ENCODE measurements around the gene DBH. TPM values are rescaled to one million over a fixed set of nuclear protein-coding genes. Genes with fewer than 3 reads are reported as not detected.
A peak's percentile ranks its signal among the peaks of the same experiment; 100 is the strongest.
"Not testable (repeated sequence)": the region's sequence is repeated elsewhere in the genome, so short reads cannot be mapped to it uniquely, and the experiment has no call there.

The DBH gene
- total and polyA plus RNA-seq, 2 donors from 2014 or later: 0.39 TPM; not detected in 1

DNA sequence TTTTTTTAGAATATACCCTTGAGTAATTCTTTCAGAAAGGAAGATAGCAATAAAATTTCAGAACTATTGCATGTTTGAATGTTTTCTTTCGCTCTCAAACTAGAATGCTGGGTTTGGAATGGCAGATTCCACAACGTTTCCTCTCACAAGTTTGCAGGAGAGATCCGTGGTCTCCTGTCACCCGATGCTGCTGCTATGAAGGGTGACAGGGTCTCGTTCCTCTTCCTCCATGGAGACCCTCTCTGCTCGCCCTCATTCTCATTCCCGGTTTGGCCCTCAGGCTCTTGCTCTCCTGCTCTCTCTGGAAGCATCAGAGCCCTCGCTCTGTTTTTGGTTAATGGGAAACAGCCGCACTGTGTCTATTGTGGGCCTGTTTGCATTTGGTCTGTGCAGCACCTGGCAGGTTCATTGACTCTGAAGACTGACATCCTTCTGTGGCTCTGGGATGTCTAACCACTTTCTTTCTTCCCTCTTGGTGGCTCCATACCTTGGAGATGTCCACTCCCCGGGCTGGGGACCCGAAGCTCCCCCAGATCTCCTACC is 14.4 kb upstream of the DBH start:
- no peak for FAIRE-seq
- peak in 1 of 5 donors; percentile 21 for DNase-seq
- Histone ChIP-seq H3K36me3 (ENCODE audit: control insufficient read depth in 2 of 3, insufficient read depth in 3 of 3, low read length in 3 of 3) (no peaks in the 10 kb centered on the region), H3K9me3 (ENCODE audit: control insufficient read depth in 2 of 3, insufficient read depth in 1 of 3, low read length in 3 of 3) (no peaks in the 10 kb centered on the region), H3K9ac (ENCODE audit: low read length in 3 of 3) (no peak overlapping the region), H3K4me1 (ENCODE audit: control insufficient read depth in 2 of 3, insufficient read depth in 2 of 3, low read depth in 1 of 3, low read length in 3 of 3) (no peaks in the 10 kb centered on the region), H3K4me3 (ENCODE audit: low read length in 3 of 3) (no peak overlapping the region), H3K27me3 (ENCODE audit: control insufficient read depth, insufficient read depth, low read length) (no peaks in the 10 kb centered on the region), H3K27ac (ENCODE audit: low read depth in 2 of 2, low read length in 2 of 2) (no peak overlapping the region)
- intact Hi-C loops (cut with DNase I): no loop called here
- TF ChIP-seq, protein P1, sequence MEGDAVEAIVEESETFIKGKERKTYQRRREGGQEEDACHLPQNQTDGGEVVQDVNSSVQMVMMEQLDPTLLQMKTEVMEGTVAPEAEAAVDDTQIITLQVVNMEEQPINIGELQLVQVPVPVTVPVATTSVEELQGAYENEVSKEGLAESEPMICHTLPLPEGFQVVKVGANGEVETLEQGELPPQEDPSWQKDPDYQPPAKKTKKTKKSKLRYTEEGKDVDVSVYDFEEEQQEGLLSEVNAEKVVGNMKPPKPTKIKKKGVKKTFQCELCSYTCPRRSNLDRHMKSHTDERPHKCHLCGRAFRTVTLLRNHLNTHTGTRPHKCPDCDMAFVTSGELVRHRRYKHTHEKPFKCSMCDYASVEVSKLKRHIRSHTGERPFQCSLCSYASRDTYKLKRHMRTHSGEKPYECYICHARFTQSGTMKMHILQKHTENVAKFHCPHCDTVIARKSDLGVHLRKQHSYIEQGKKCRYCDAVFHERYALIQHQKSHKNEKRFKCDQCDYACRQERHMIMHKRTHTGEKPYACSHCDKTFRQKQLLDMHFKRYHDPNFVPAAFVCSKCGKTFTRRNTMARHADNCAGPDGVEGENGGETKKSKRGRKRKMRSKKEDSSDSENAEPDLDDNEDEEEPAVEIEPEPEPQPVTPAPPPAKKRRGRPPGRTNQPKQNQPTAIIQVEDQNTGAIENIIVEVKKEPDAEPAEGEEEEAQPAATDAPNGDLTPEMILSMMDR (IDR thresholded peaks at IDR 0.05; ENCODE audit: borderline replicate concordance, extremely low read depth, insufficient read depth): no peak

- H3K27ac ChIP-seq (ENCODE audit: low read depth in 2 of 2, low read length in 2 of 2): no peak overlapping the region
- no peaks in the 10 kb centered on the region for H3K9me3 ChIP-seq (ENCODE audit: control insufficient read depth in 2 of 3, insufficient read depth in 1 of 3, low read length in 3 of 3)
- FAIRE-seq (no peak), DNase-seq (peak in 1 of 5 donors; percentile 4)
- no peaks in the 10 kb centered on the region for H3K27me3 ChIP-seq (ENCODE audit: control insufficient read depth, insufficient read depth, low read length)
- no peaks in the 10 kb centered on the region for H3K4me1 ChIP-seq (ENCODE audit: control insufficient read depth in 2 of 3, insufficient read depth in 2 of 3, low read depth in 1 of 3, low read length in 3 of 3)
- no peaks in the 10 kb centered on the region for H3K36me3 ChIP-seq (ENCODE audit: control insufficient read depth in 2 of 3, insufficient read depth in 3 of 3, low read length in 3 of 3)
- TF ChIP-seq, protein P1 (IDR thresholded peaks at IDR 0.05; ENCODE audit: borderline replicate concordance, extremely low read depth, insufficient read depth): no peak
- intact Hi-C loops (cut with DNase I): no loop called here
- no peak overlapping the region for H3K4me3 ChIP-seq (ENCODE audit: low read length in 3 of 3)
- H3K9ac ChIP-seq (ENCODE audit: low read length in 3 of 3): no peak overlapping the region
These were observed 13.6 kb upstream of the DBH start for GRCh38 chr9:133622555-133622954.

- DNase-seq; H3K36me3 ChIP-seq (ENCODE audit: control insufficient read depth in 2 of 3, insufficient read depth in 3 of 3, low read length in 3 of 3); H3K9ac ChIP-seq (ENCODE audit: low read length in 3 of 3); H3K27ac ChIP-seq (ENCODE audit: low read depth in 2 of 2, low read length in 2 of 2); H3K4me3 ChIP-seq (ENCODE audit: low read length in 3 of 3); H3K9me3 ChIP-seq (ENCODE audit: control insufficient read depth in 2 of 3, insufficient read depth in 1 of 3, low read length in 3 of 3); H3K4me1 ChIP-seq (ENCODE audit: control insufficient read depth in 2 of 3, insufficient read depth in 2 of 3, low read depth in 1 of 3, low read length in 3 of 3); intact Hi-C loops (cut with DNase I); FAIRE-seq; H3K27me3 ChIP-seq (ENCODE audit: control insufficient read depth, insufficient read depth, low read length): not testable (repeated sequence)
These were observed 10.2 kb upstream of the DBH start for GRCh38 chr9:133626008-133626407.

GRCh38 chr9:133627341-133627740 is 8.8 kb upstream of the DBH start:
- TF ChIP-seq, protein P1 (IDR thresholded peaks at IDR 0.05; ENCODE audit: borderline replicate concordance, extremely low read depth, insufficient read depth): no peak
- intact Hi-C loops (cut with DNase I): no loop called here
- Histone ChIP-seq H3K4me3 (ENCODE audit: low read length in 3 of 3) (no peak overlapping the region), H3K36me3 (ENCODE audit: control insufficient read depth in 2 of 3, insufficient read depth in 3 of 3, low read length in 3 of 3) (no peaks in the 10 kb centered on the region), H3K27me3 (ENCODE audit: control insufficient read depth, insufficient read depth, low read length) (no peaks in the 10 kb centered on the region), H3K27ac (ENCODE audit: low read depth in 2 of 2, low read length in 2 of 2) (no peak overlapping the region), H3K9me3 (ENCODE audit: control insufficient read depth in 2 of 3, insufficient read depth in 1 of 3, low read length in 3 of 3) (no peaks in the 10 kb centered on the region), H3K4me1 (ENCODE audit: control insufficient read depth in 2 of 3, insufficient read depth in 2 of 3, low read depth in 1 of 3, low read length in 3 of 3) (no peaks in the 10 kb centered on the region), H3K9ac (ENCODE audit: low read length in 3 of 3) (no peak overlapping the region)
- FAIRE-seq (no peak), DNase-seq (no peak)

Measured in kidney (tissue), 14 donors.